ENCODE data around the gene MSRB3. TPM values are rescaled to one million over a fixed set of nuclear protein-coding genes. Genes with fewer than 3 reads are reported as not detected.

Gene MSRB3
- total RNA-seq, 1 experiment from 2014 or later, result 1.1 TPM

GRCh38 chr12:65495233-65495632 lies 216.8 kb downstream of the MSRB3 start:
- H2BK15ac ChIP-seq (ENCODE audit: low read depth, low read length), result no peak overlapping the region
- no peak overlapping the region for H3K4me2 ChIP-seq (ENCODE audit: insufficient read depth, insufficient read length, low read length)

More at GRCh38 chr12:65495233-65495632, 216.8 kb downstream of the MSRB3 start:
- Histone ChIP-seq H2BK5ac (ENCODE audit: insufficient read length, low read length) (no peak overlapping the region), H3K4me1 (ENCODE audit: insufficient read depth, low read length) (0 out of 2 replicates have a peak, but pooled peaks cover 5% of the 10 kb centered on the region), H3K23me2 (ENCODE audit: insufficient read length, low read depth, low read length, poor library complexity, severe bottlenecking) (no peaks in the 10 kb centered on the region), H3K18ac (ENCODE audit: insufficient read length, low read depth, low read length) (no peak overlapping the region), H4K91ac (ENCODE audit: insufficient read length, low read depth, low read length) (no peak overlapping the region), H2BK120ac (ENCODE audit: low read depth, low read length, poor library complexity, severe bottlenecking) (no peak overlapping the region), H3K9me3 (ENCODE audit: control insufficient read depth, low read depth, low read length) (no peaks in the 10 kb centered on the region), H3K14ac (ENCODE audit: insufficient read depth, low read length) (no peak overlapping the region), H2AK5ac (ENCODE audit: insufficient read length, low read length) (no peak overlapping the region), H3K9ac (ENCODE audit: extremely low read depth, insufficient read length, low read length) (no peak overlapping the region), H3K56ac (ENCODE audit: insufficient read length, low read depth, low read length) (no peak overlapping the region), H4K8ac (replicated peaks; ENCODE audit: insufficient read length, low read depth, low read length) (no peak overlapping the region), H2BK12ac (ENCODE audit: insufficient read length, low read depth, low read length) (no peak overlapping the region), H2AFZ (ENCODE audit: low read length) (no peak overlapping the region), H3K27me3 (ENCODE audit: insufficient read depth, low read length) (no peaks in the 10 kb centered on the region; the same call in 1 of the 2 replicates), H4K20me1 (ENCODE audit: control insufficient read depth, insufficient read depth, insufficient read length) (no peaks in the 10 kb centered on the region), H3K4ac (ENCODE audit: low read depth, low read length) (no peak overlapping the region), H3T11ph (ENCODE audit: low read length) (no peak overlapping the region), H2BK20ac (ENCODE audit: low read depth, low read length, poor library complexity, severe bottlenecking) (no peak overlapping the region), H3K27ac (ENCODE audit: insufficient read length, low read depth, low read length) (no peak overlapping the region), H3K79me2 (ENCODE audit: insufficient read depth, low read length) (no peaks in the 10 kb centered on the region), H3K79me1 (ENCODE audit: insufficient read depth, low read depth, low read length, poor library complexity, severe bottlenecking) (no peaks in the 10 kb centered on the region), H3K23ac (ENCODE audit: insufficient read length, low read depth, low read length) (no peak overlapping the region), H4K5ac (ENCODE audit: insufficient read length, low read depth, low read length) (no peak overlapping the region)
- no peak for DNase-seq
- Mint-ChIP-seq H3K27ac (peak overlapping the region in 1 of 3 experiments; percentile 36; a peak in 1 of 7 replicates), H3K9me3 (no peaks in the 10 kb centered on the region), H3K27me3 (ENCODE audit: low read depth) (peaks cover 2% of the 10 kb centered on the region), H3K4me3 (no peak overlapping the region), H3K36me3 (ENCODE audit: insufficient read depth in 1 of 3, low read depth in 3 of 3) (no peaks in the 10 kb centered on the region), H3K4me1 (peaks cover 5 to 19% of the 10 kb centered on the region in 2 experiments; a peak in 3 of 4 replicates)
- no CpG with 5 or more reads among the region's 2 CpGs for WGBS (ENCODE audit: extremely low coverage, insufficient read length, low lambda C conversion rate)
- no peak for TF ChIP-seq CTCF (conservative IDR thresholded peaks at IDR 0.05)
